T follicular helper cell (primary cell): ENCODE results near the gene MAVS.
A peak's percentile ranks its signal among the peaks of the same experiment; 100 is the strongest.

Experiments used
- DNase-seq: peaks from one replicate; pipeline ENCODE4 v3.0.0-alpha.2; 2020; ENCODE audit warnings: low read depth
- total RNA-seq, 2 experiments: gene quantifications; one replicate each; lab custom pipeline; 2026; lab: John Stamatoyannopoulos, UW

Gene MAVS
- total RNA-seq = 111 to 190 reads per million in 2 experiments

GRCh38 chr20:3846740-3847428 is at the start of gene MAVS:
Gene MAVS (plus strand): TSS chr20:3846834. CDS start chr20:3854625, 7,791 bp downstream.
- DNase-seq = peak; percentile 69

- no peak for DNase-seq
These were observed 49.4 kb upstream of the MAVS start for GRCh38 chr20:3797226-3797545.

GRCh38 chr20:3797592-3798372 is 48.9 kb upstream of the MAVS start:
- no peak for DNase-seq

- no peak for DNase-seq
These were observed 48.3 kb upstream of the MAVS start for GRCh38 chr20:3798373-3798768.

GRCh38 chr20:3798908-3799248 is 47.8 kb upstream of the MAVS start:
- no peak for DNase-seq

GRCh38 chr20:3800256-3800877 is 46.3 kb upstream of the MAVS start:
- no peak for DNase-seq

GRCh38 chr20:3800878-3801260 is 45.8 kb upstream of the MAVS start:
- DNase-seq = no peak

GRCh38 chr20:3801299-3801698 is 45.3 kb upstream of the MAVS start:
- DNase-seq = no peak

GRCh38 chr20:3801846-3802245 is 44.8 kb upstream of the MAVS start:
- DNase-seq = no peak

- DNase-seq = no peak
These were observed 44.0 kb upstream of the MAVS start for GRCh38 chr20:3802524-3803239.

- no peak for DNase-seq
These were observed 43.3 kb upstream of the MAVS start for GRCh38 chr20:3803289-3803688.

- no peak for DNase-seq
These were observed 42.8 kb upstream of the MAVS start for GRCh38 chr20:3803854-3804253.

GRCh38 chr20:3804254-3804751 is 42.3 kb upstream of the MAVS start:
- DNase-seq = no peak

GRCh38 chr20:3804781-3805180 is 41.9 kb upstream of the MAVS start:
- no peak for DNase-seq

GRCh38 chr20:3808544-3808943 is 38.1 kb upstream of the MAVS start:
- no peak for DNase-seq

GRCh38 chr20:3811467-3812258 is 35.0 kb upstream of the MAVS start:
- peak; percentile 91 for DNase-seq

- DNase-seq = no peak
These were observed 34.4 kb upstream of the MAVS start for GRCh38 chr20:3812259-3812681.

GRCh38 chr20:3812975-3813847 is 33.4 kb upstream of the MAVS start:
- DNase-seq = no peak

GRCh38 chr20:3813848-3814581 is 32.6 kb upstream of the MAVS start:
- no peak for DNase-seq
